Measurements from ENCODE around the gene TMOD3. TPM values are rescaled to one million over a fixed set of nuclear protein-coding genes. Genes with fewer than 3 reads are reported as not detected.

TMOD3 gene
- total and polyA plus RNA-seq, 2 of the 4 experiments (the other 2 are of a cell fraction), result 10.7 to 22.0 TPM

DNA sequence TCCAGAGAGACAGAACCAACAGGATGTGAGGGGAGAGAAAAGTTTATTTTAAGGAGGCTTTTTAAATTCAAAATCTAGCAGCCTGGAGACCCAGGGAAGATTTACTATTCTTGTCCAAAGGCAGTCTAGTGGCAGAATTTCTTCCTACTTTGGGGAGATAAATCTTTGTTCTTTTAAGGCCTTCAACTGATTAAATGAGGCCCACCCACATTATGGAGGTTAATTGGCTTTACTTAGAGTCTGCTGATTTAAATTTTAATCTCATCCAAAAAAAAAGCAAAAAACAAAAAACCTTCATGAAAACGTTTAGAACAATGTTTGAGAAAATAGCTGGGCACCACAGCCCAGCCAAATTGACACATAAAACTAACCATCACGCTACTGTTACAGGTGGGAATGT is 41.3 kb downstream of the TMOD3 start:
- H3K36me3 ChIP-seq (ENCODE audit: control insufficient read depth, insufficient read depth, low read length), result peaks cover 14% of the 10 kb centered on the region
- POLR2A ChIA-PET (ENCODE audit: unreplicated experiment), result no interaction called here
- H4K91ac ChIP-seq (ENCODE audit: insufficient read depth, low read depth, low read length), result no peak overlapping the region
- H3K9me1 ChIP-seq (ENCODE audit: insufficient read depth, low read length), result peaks cover 13% of the 10 kb centered on the region
- H3K79me1 ChIP-seq (ENCODE audit: low read depth in 1 of 2, low read length in 2 of 2), result peaks cover 37 to 50% of the 10 kb centered on the region in 2 experiments
- no peak overlapping the region for H2BK20ac ChIP-seq (ENCODE audit: low read depth, low read length)
- no peak overlapping the region for H2AFZ ChIP-seq (replicated peaks; ENCODE audit: low read length, poor library complexity)
- no peak overlapping the region for H4K5ac ChIP-seq (ENCODE audit: low read depth, low read length)
- H2AK5ac ChIP-seq (ENCODE audit: low read depth, low read length), result no peak overlapping the region
- H3K4me2 ChIP-seq (ENCODE audit: low read depth, low read length), result no peak overlapping the region
- no peak overlapping the region for H3K9ac ChIP-seq (ENCODE audit: low read depth, low read length)
- CTCF ChIA-PET, result interaction anchor here (0.7 kb wide), 1 partner anchor 14 kb away, joined by 3 read pairs; no protein-coding TSS in a partner anchor
- no peaks in the 10 kb centered on the region; the same call in 1 of the 2 replicates for H4K20me1 ChIP-seq (ENCODE audit: insufficient read depth, low read length)
- H3K14ac ChIP-seq (replicated peaks; ENCODE audit: low read depth, low read length), result no peak overlapping the region
- H2AK9ac ChIP-seq (replicated peaks; ENCODE audit: low read depth, low read length, poor library complexity), result no peak overlapping the region
- no peak overlapping the region for H3K27ac ChIP-seq (ENCODE audit: insufficient read depth, low read length)
- no peaks in the 10 kb centered on the region for H3K9me3 ChIP-seq (ENCODE audit: control insufficient read depth, insufficient read depth, low read length)
- DNase-seq, result no peak
- no peak overlapping the region for H2BK120ac ChIP-seq (ENCODE audit: low read depth, low read length)
- no peak overlapping the region for H3K23ac ChIP-seq (ENCODE audit: low read depth, low read length)
- dilution Hi-C loops (cut with HindIII; ENCODE audit: low sequenced_read_pairs, unreplicated experiment) (no loop called here), in situ Hi-C loops (cut with MboI; ENCODE audit: low sequenced_read_pairs) (no loop called here), intact Hi-C loops (cut with micrococcal nuclease) (loop anchor here (10.0 kb wide), 1 partner anchor 1516 kb away; the partner anchor contains the start of gene GABPB1)
- TF ChIP-seq USF2 (IDR thresholded peaks at IDR 0.05; ENCODE audit: low read depth, low read length) (no peak), FOS (IDR thresholded peaks at IDR 0.05; ENCODE audit: low read depth, low read length) (no peak), MXI1 (IDR thresholded peaks at IDR 0.05; ENCODE audit: borderline replicate concordance, low read depth, low read length) (no peak), RAD21 (IDR thresholded peaks at IDR 0.05; ENCODE audit: low read length) (no peak), CHD1 (IDR thresholded peaks at IDR 0.05; ENCODE audit: low read depth, low read length) (no peak), BHLHE40 (IDR thresholded peaks at IDR 0.05; ENCODE audit: low read depth, low read length) (no peak), MAFK (IDR thresholded peaks at IDR 0.05; ENCODE audit: low read depth, low read length) (no peak), CTCF (conservative IDR thresholded peaks at IDR 0.05; ENCODE audit: low read depth, low read length) (no peak), RFX5 (IDR thresholded peaks at IDR 0.05; ENCODE audit: low read depth, low read length) (no peak), NFE2L2 (IDR thresholded peaks at IDR 0.05; ENCODE audit: low read depth, low read length) (no peak), RCOR1 (IDR thresholded peaks at IDR 0.05; ENCODE audit: insufficient replicate concordance, low read length) (no peak), CEBPB (IDR thresholded peaks at IDR 0.05; ENCODE audit: low read depth, low read length) (no peak), MAZ (IDR thresholded peaks at IDR 0.05; ENCODE audit: borderline replicate concordance, low read depth, low read length) (no peak), POLR2A (IDR thresholded peaks at IDR 0.05; ENCODE audit: low read depth, low read length) (no peak), SMC3 (IDR thresholded peaks at IDR 0.05; ENCODE audit: low read depth, low read length) (no peak)
- TF ChIP-seq, protein P1, sequence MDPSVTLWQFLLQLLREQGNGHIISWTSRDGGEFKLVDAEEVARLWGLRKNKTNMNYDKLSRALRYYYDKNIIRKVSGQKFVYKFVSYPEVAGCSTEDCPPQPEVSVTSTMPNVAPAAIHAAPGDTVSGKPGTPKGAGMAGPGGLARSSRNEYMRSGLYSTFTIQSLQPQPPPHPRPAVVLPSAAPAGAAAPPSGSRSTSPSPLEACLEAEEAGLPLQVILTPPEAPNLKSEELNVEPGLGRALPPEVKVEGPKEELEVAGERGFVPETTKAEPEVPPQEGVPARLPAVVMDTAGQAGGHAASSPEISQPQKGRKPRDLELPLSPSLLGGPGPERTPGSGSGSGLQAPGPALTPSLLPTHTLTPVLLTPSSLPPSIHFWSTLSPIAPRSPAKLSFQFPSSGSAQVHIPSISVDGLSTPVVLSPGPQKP (IDR thresholded peaks at IDR 0.05; ENCODE audit: borderline replicate concordance, low read depth, low read length), result no peak
- H3K4me1 ChIP-seq (ENCODE audit: control insufficient read depth, insufficient read depth, low read length), result peaks cover 15% of the 10 kb centered on the region
- H4K8ac ChIP-seq (ENCODE audit: low read depth in 2 of 2, low read length in 2 of 2), result no peak overlapping the region
- H3K56ac ChIP-seq (ENCODE audit: extremely low read depth, insufficient read depth, low read length), result no peak overlapping the region
- no TSS peak for BruUV-seq (replicated peaks)
- H3K4ac ChIP-seq (ENCODE audit: low read depth, low read length), result no peak overlapping the region
- no CpG with 5 or more reads among the region's 2 CpGs for WGBS, 2 experiments (ENCODE audit: extremely low coverage in 2 of 2, insufficient read length in 1 of 2)
- no peak for ATAC-seq (ENCODE audit: low read depth)
- no peak overlapping the region for H3K18ac ChIP-seq (ENCODE audit: low read depth, low read length)
- no peaks in the 10 kb centered on the region for H3K27me3 ChIP-seq (ENCODE audit: control insufficient read depth, insufficient read depth, low read length)
- no peak overlapping the region for H2BK5ac ChIP-seq (ENCODE audit: low read depth, low read length, poor library complexity, severe bottlenecking)
- no peak overlapping the region for H3K4me3 ChIP-seq (ENCODE audit: insufficient read depth, low read depth, low read length)
- no peak overlapping the region for H2BK15ac ChIP-seq (ENCODE audit: low read depth, low read length)

Data from IMR-90 (cell line).